Renal cortex interstitium (tissue), 3 donors: ENCODE results near the gene DSG2. TPM values are rescaled to one million over a fixed set of nuclear protein-coding genes. Genes with fewer than 3 reads are reported as not detected.

Experiments
- polyA plus RNA-seq, 3 donors: library from polyadenylated mRNA; unstranded; fragments of 120-200 nt; gene quantifications; one replicate each; pipeline ENCODE4 v1.2.1, GENCODE V29; 2013; ENCODE audit not compliant: insufficient read length in 3 of 3

DSG2 gene
- polyA plus RNA-seq, 3 donors = 44.1 to 56.1 (median 52.9) TPM

Other genes starting within 250 kb of the DSG2 start
- gene DSG1, start 180.0 kb upstream of the DSG2 start, polyA plus RNA-seq = under 1 TPM in 2 of 3 donors, not detected in 1; 0.03 TPM
- under 1 TPM in 1 of 3 donors, not detected in 2; 0.05 TPM for gene DSG4, start 121.4 kb upstream of the DSG2 start, polyA plus RNA-seq
- not detected for gene DSG3, start 50.4 kb upstream of the DSG2 start, polyA plus RNA-seq
- gene TTR, start 93.7 kb downstream of the DSG2 start, polyA plus RNA-seq = 1 to 10 TPM in 1 of 3 donors, under 1 TPM in 2; 0.24 to 1.6 (median 0.42) TPM
- gene B4GALT6, start 186.4 kb downstream of the DSG2 start, polyA plus RNA-seq = 10 to 100 TPM; 14.5 to 19.2 (median 16.1) TPM